HG03097 (cell line): ENCODE measurements around the gene RPRD2.
"Not testable (repeated sequence)": the region's sequence is repeated elsewhere in the genome, so short reads cannot be mapped to it uniquely, and the experiment has no call there.

ENCODE experiments used
- ATAC-seq: cut with Tn5 transposase; IDR thresholded peaks from one replicate; pipeline ENCODE4 v1.9.1; 2021; ENCODE audit not compliant: unreplicated experiment, low FRiP score

RPRD2 gene

DNA sequence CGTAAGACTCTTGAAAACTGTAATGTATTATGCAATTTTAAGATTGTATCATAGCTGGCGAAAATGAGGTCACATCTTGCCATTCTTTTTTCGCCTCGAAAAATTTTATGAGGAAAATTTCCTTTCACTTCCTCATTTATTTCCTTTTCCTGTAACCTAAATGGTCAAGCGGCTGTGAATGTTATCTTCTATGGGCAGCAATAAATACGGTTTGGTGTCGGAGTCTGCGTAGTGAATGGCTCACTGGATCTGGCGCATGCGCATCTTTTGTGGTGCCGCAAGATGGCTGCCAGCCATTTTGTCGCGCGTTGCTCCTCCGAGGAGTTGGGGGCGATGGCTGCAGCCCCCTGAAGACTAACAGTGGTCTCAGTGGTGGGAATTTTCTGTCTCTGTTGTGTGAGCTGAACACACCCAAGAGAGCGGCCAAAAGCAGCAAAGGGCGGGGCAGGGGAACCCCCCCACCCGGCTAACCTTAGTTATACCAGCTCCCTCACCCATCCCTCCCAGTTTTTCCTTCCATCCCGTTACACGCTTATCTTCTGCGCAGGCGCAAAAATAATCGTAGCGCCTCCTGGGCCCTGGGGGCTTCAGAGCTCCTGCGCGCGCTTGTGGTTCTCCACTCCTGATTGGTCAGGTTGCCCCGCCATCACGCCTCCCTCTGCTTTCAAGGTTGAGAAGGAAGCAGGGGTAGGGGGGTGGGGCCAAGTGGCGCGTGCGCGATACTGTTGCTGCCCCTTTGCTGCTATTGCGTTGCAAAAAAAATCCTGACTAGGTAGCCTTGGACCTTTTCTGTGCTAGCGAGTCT, at the start of gene RPRD2:
TSS of gene RPRD2 (plus strand) at position 722 of the 805 bp plus-strand sequence. CDS start 568 bp downstream, outside the sequence.
- peak; percentile 73 for ATAC-seq

DNA sequence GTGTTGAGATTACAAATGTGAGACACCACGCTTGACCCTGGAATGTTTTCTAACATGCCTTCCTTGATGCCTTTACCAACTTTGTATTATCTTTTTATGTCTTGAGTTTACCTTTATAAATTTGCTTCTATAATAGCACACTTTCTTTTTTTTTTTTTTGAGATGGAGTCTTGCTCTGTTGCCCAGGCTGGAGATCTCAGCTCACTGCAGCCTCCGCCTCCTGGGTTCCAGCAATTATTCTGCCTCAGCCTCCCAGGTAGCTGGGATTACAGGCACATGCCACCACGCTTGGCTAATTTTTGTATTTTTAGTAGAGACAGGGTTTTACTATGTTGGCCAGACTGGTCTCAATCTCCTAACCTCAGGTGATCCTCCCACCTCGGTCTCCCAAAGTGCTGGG, 49.3 kb upstream of the RPRD2 start:
- ATAC-seq: not testable (repeated sequence)

DNA sequence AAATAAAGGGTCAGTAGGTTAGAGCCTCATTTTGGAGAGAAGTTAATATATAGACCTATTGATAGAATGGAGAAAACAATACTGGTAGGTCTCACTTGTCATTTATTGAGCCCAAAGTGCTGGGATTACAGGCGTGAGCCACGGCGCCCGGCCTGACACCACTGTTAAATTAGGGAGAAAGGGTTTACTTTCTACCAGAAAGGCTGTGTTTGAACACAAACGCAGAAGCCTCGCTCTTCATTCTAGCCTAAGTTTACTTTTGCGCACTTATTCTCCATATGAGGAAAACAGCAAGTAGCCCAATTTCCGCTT, 43.3 kb upstream of the RPRD2 start:
- no peak for ATAC-seq

DNA sequence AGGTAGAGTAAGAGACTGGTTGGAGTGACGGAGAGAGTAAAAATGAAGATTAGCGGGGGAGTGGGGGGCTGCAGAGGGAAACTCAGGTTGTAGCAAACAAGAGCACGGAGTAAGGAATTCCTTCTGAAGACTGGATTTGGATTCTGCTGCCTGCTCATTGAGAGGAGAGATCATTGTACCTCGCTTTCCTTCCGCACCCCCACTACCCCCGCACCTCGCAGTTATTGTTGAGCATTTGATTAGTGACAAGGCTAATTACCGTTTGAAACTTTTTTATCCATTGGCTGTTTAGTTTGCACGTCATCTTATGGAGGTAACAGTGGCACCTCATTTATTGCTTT, 42.2 kb upstream of the RPRD2 start:
- ATAC-seq: no peak

DNA sequence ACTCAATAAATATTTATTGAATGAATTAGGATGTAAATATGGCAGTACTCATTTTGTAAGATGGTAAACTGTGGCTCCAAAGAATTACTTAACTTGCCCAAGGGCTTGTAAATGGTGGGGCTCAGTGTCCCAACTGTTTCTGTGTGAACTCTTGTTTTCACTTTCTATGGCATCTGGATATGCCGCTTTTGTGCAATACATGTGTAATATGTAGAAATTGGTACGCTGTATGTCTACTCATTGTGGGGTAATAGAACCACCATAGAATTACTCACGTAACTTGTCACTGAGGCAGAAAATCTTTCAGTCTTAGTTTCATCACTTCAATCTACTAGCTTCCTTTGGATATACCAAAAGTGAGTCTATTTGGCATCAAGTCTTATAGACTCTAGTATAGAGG, 41.6 kb upstream of the RPRD2 start:
- ATAC-seq: no peak

DNA sequence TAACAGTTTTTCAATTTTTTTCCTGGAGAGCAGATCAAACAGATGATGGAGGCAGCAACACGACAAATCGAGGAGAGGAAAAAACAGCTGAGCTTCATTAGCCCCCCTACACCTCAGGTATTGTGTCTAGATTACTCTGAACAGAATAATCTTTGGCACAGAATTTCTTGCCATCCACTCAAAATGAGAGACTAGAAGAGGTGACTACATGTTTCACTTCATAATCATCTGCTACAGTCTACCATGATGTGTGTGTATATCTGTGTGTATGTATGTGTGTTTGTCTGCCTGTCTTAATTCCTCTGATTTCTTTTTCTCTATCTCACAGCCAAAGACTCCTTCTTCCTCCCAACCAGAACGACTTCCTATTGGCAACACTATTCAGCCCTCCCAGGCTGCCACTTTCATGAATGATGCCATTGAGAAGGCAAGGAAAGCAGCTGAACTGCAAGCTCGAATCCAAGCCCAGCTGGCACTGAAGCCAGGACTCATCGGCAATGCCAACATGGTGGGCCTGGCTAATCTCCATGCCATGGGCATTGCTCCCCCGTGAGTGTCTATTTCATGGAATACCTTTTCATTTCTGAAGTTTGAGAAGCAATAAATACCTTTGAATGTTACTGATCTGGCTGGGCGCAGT, 31.2 kb upstream of the RPRD2 start:
- ATAC-seq: no peak

DNA sequence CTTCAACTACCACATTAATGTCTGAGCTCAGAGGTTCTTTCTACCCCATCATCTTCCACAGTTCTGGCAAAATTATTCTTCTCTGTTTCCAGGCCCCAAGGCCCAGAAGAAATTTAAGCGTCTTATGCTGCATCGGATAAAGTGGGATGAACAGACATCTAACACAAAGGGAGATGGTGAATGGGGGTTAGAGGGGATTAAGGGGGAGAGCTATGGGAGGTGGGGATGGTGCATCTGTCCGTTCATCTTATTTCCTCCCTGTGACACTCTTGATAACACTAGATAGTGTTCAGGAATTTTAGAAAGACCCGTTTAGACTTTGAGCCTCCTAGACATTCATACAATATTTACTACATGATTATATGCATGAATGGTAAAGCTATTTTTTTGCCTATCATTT, 17.6 kb upstream of the RPRD2 start:
- no peak for ATAC-seq

DNA sequence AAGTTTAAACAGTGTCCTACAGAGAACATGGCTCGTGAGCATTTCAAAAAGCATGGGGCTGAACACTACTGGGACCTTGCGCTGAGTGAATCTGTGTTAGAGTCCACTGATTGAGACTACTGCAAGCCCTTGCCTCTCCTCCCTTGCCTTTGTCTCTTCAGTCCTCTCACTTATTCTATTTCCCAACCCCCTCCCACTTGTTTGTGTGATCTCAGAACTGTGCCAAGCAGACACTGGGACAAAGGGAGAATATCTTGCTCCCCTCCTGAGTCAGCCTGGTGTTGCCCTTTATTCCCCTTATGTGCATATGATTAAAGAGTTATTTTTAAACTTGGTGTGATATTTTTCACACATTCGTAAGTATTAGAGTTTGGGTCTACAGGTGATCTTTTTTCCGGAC, 11.1 kb upstream of the RPRD2 start:
- ATAC-seq: no peak

DNA sequence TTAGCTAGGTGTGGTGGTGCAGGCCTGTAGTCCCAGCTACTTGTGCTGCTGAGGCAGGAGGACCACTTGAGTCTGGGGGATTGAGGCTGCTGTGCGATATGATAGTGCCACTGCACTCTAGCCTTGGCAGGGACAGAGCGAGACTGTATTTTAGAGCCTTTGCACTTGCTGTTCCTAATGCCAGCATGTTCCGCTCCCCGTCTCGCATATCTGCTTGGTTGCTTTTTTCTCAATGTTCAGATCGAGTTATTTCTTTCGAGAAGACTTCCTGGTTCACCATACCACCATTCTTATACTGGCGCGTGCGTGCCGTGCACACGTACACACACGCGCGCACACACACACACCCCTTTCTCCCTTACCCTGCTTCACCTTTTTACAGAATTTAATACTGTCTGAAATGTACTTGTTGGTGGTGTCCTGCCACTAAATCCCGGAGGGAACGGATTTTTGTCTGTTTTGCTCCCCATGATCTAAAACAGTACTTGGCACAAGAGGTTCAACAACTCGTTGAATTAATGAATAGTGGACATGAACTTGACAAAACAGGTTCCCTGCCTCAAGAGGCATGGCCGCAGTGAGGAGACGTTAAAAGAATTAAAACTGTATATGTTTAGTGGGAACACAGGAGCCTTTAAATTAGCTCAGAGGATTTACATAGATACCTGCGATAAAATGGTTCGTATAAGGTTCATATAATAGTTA, 1.1 kb upstream of the RPRD2 start:
- ATAC-seq: no peak

DNA sequence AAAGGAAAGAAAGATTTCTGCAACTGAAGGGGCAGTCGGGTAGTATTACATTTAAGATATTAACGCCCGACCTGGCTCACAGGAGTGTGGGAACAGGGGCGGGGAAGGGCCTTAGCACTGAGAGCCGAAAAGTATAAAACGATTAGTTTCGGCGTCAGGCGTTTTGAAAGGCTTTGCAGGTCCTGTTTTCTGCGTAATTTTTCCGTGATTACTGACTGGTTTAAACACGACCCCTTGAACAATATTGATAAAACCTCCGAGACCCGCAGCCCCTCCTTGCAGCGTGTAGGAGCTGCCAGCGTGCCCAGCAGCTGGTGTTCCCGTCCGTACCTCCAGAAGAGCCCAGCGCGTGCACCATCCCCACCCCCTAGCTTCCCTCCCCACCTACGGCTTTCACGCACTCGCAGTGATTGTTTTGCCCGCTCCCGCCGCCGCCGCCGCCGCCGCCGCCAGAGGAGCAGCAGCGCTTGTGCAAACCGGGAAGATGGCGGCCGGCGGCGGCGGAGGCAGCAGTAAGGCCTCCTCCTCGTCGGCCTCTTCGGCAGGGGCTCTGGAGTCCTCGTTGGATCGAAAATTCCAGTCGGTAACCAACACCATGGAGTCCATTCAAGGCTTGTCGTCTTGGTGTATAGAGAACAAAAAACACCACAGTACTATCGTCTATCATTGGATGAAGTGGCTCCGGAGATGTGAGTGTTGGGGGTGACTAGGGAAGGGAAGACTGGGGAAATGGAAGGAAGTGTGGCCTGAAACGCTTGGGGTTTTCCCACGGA, 470 bp downstream of the RPRD2 start:
- peak; percentile 26 for ATAC-seq

DNA sequence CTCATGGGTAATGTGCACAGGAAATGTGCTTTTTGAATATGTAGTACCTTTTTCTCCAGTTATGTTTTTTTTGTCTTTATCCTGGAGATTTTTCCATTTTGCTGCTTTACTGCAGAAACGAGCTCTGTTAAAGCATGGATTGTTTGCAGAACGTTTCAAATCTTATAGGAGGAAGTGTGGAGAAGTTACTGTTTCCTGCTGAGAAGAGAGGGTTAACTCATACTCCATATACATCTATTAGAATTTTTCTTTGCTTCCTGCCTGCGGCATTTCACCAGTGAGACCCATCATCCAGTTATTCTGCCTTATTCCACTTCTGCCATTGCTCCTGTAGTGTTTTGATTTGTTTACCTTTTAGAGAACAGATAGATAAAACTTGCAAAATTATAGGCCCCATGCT, 2.0 kb downstream of the RPRD2 start:
- ATAC-seq: no peak

DNA sequence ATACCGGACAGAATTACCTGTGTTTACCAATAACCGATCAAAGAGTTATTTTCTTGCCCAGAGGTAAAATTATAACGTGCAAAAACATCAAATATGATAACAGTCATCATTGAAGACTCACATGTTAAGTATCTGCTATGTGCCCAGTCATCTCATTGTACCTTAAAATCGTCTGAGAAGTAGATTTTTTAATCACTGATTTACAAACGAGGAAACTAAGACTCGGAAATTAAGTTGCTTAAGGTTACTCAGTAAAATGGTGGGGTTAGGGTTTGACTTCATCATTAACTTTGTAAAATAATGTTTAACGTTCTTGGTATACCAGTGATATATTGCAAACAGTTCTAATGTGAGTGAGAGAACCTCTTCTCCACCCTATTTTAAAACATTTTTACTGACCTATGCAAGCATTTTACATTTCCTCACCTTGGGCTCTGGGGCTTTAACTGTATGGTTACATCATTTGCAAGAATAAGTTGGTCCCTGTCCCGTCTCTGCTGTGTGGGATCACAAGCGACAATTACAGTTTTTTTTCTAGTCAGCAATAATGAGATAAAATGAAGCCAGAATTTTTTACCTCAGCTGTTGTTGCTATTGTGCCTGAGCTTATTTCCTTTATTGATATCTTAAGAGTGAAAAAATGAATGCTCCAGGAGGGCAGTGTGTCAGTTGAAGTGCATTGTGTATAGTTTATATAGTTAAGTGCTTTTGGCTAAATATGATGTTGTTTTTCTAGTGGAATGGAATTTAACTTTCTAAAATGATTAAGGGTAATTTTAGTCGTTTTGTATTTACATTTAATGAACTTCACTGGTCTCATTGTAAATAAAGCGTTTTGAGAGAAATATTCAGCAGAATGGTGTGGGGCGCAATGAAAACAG, 2.7 kb downstream of the RPRD2 start:
- no peak for ATAC-seq

DNA sequence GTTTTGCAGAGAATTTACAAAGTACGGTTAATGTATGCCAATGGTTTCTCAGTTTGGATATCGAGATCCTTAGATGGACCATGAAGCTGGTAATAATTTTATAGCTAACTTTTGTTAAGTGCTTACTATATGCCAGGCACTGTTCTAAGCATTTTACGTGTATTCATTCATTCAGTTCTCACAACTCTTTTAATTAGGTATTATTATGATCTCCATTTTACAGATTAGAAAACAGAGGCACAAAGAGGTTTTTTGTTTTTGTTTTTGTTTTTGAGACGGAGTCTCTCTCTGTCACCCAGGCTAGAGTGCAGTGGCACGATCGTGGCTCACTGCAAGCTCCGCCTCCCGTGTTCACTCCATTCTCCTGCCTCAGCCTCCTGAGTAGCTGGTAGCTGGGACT, 7.2 kb downstream of the RPRD2 start:
- ATAC-seq: no peak

DNA sequence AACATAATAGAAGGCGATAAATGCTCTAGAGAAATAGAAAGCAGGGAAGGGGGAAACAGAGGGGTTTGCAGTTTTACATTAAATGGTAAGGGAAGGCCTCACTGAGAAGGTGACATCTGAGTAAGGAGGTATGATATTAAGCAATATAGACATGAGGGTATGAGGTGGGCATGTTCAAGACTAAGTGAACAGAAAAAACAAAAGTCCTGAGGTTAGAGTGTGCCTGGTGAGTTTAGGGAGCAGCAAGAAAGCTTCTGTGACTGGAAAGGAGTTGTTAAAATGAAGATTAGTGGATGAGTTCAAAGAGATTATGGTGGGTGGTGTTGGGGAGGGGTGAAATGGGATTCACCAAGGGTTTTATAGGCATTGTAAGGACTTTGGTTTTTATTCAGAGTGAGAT, 8.6 kb downstream of the RPRD2 start:
- no peak for ATAC-seq

DNA sequence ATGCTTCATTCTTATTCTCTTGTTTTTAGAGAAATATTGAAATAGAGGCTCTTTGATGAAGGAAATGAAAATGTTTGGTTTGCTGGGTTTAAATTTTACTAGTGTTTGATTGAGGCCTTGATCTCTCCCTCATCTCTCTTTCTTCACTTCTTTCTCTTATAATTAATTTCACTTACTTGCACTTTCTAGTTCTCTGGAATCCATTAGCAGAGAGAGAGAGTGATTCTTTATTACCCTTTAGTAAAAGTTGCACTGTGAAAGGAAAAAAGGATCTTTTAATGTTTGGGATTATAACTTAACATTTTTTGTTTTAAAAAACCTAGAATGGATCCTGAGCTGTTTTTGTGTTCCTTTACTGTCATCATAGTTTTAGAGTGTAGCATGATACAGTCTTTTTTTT, 12.2 kb downstream of the RPRD2 start:
- no peak for ATAC-seq

DNA sequence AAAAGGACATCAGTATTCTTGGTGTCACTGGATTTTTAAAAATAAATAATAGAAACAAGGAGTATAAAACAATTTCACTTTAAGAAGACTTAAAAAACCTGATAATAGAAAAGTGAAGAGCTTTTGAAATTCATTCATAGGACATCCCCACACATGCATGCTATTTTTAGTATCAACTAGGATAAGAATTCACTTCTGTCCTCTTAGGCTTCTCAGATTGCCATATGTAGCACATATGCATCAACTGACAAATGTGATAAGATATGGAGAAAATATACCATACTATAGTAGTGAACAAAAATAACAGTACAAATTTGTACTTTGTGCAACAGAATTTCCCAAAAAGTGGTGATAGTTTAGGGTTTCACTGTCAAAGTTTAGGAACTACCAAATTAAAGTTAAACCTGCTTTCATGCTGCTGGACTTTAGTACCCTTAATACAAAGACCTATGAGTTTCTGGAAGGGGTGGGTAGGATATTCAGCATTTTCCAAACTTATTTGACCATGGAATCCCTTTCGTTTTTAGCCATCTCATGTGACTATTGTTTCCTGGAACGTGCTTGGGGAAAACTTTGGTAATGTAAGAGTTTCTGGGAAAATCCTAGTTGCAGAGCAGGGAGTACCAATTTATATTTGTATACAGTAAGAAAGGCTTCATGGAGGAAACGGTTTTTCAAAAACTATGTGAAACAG, 19.8 kb downstream of the RPRD2 start:
- no peak for ATAC-seq

DNA sequence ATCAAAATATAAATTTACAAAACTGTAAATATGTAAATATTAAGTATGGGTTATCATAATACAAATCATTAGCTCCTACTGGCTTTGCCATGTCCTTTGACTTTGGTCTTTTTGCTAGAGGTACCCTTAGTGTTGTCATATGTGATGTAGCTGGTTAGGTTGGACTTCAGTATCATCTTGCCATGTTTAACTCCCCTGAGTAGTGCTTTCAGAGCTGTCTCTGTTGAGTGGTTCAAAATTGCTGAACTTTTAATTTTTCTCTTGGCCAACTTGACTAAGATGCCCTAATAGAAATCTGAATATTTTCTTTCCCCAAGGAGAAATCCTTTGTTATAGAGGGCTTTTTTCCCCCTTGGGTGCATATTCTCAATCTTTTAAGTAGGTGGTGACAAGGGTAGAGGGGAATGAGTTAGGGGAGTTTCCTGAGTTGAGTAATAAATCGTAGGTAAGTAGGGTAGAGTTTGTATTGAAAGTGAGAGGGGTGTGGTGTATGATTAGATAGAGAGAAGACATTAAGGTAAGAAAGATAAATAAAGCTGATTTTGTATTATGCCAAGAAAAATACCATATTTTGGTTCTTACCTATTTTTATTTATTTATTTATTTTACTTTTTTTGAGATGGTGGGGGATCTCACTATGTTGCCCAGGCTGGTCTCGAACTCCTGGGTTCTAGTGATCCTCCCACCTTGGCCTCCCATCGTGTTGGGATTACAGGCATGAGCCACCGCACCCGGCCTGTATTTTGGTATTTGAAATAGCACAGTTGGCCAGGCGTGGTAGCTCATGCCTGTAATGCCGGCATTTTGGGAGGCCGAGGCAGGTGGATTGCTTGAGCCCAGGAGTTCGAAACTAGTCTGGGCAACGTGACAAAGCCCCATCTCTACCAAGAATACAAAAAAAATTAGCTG, 21.8 kb downstream of the RPRD2 start:
- no peak for ATAC-seq

DNA sequence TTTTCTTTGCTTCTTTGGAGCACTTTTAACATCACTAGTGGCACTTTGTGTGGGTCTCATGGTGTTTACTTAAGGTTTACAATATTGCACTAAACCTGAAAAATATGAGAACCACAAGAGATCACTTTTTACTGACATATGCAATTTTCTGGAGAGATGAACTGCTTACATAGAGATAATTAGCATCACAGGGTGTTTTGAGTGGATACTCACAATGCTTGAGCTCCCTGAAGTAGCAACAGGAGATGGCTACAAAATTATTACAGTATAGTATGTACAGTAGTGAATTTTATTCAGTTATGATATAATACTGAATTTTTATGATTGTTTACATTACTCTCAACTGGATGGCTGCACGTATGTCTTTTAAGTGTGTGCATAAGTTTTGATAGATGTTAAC, 22.6 kb downstream of the RPRD2 start:
- ATAC-seq: no peak

DNA sequence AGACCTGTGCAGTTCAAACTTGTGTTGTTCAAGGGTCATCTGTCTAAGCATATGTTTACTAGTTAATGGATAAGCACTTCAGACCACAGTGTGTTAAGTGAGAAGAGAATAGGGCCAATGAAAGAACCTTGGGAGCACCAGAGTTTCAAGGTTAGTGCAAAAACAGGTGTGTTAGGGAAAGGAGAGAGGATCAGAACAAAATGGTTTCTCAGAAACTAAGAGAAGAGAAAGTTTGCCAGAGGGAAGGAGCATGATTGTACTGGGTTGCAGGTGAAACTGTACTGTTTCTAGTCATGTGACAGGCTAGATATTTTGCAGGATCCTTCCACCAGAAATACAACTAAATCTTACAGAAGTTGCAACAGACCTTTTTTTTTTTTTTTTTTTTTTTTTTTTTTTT, 23.3 kb downstream of the RPRD2 start:
- no peak for ATAC-seq
